Heart left ventricle (tissue), 13 donors: ENCODE results near the gene RNU5B-1.

Experiments
- POLR2A ChIP-seq, 2 donors: fragments of 450-650 bp; IDR thresholded peaks; one replicate each; pipeline ENCODE4 v1.6.1; 2017; ENCODE audit warnings: antibody characterized with exemption in 2 of 2, mild to moderate bottlenecking in 2 of 2, moderate library complexity in 2 of 2
- TF ChIP-seq, protein P1 (sequence below), 12 donors: fragments of 200-600 bp; sonication (generic) in 4 of 12; IDR thresholded peaks; one replicate each; pipeline versions ENCODE4 v1.5.0 to v1.8.0; 2018 to 2022; ENCODE audit warnings: antibody characterized with exemption in 12 of 12, mild to moderate bottlenecking in 5 of 12
- donor health status: ischemic (EF 13 %, LVEDD 7.1; RV severe dilation, severe dysfunction).
- donor health status: DM: no; HTN: yes; CAD: no.
- donor health status: DM: no; HTN: no; CAD: no.
- donor health status: ischemic (EF 25% LVEDD 6.9; RV normal size, moderate dysfunction).
- donor health status: ischemic (EF 25% LVEDD 5.7; RV mildly dilated, moderate dysfunction).
- donor health status: ischemic (EF 35%, LVEDD 5.7; RV mildly dilated, moderate dysfunction).
- donor health status: nonischemic (EF 11% LVEDD 7.7; RV severe dilation, severe dysfunction).
- donor health status: DM: yes; HTN: yes; CAD: no.
- donor health status: PGD.
- donor health status: ischemic (EF 29% LVEDD 5.4; RV normal size, mild dysfunction).
- donor health status: nonischemic (EF 23%, LVEDD 6.1; RV moderate dilation, normal function).

DNA sequence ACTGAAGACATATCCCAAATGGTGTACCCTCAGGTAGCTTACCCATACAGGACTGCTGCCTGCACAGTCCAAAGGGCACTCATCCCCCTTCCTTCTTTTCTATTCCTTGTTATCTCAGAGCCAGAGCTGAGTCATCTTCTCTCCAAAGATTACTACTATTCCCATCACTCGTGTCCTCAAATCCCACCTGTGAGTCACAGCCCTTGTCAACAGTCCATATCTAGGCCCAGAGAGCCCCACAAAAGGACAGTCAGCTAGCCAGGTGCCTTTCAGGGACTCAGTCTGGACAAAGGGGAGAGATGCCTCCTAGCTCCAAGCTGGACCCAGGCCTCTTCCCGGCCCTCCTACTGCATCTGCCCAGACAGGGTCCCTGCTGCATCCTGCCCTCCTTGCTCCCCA, 28.8 kb upstream of the RNU5B-1 start:
- TF ChIP-seq, protein P1, sequence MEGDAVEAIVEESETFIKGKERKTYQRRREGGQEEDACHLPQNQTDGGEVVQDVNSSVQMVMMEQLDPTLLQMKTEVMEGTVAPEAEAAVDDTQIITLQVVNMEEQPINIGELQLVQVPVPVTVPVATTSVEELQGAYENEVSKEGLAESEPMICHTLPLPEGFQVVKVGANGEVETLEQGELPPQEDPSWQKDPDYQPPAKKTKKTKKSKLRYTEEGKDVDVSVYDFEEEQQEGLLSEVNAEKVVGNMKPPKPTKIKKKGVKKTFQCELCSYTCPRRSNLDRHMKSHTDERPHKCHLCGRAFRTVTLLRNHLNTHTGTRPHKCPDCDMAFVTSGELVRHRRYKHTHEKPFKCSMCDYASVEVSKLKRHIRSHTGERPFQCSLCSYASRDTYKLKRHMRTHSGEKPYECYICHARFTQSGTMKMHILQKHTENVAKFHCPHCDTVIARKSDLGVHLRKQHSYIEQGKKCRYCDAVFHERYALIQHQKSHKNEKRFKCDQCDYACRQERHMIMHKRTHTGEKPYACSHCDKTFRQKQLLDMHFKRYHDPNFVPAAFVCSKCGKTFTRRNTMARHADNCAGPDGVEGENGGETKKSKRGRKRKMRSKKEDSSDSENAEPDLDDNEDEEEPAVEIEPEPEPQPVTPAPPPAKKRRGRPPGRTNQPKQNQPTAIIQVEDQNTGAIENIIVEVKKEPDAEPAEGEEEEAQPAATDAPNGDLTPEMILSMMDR (IDR thresholded peaks at IDR 0.05): no peak
- TF ChIP-seq POLR2A (IDR thresholded peaks at IDR 0.05): no peak
